Measurements from ENCODE around the gene LRRC73.
"Not testable (repeated sequence)": the region's sequence is repeated elsewhere in the genome, so short reads cannot be mapped to it uniquely, and the experiment has no call there.

LRRC73 gene

GRCh38 chr6:43459535-43459934 lies 50.6 kb downstream of the LRRC73 start:
- no peak for DNase-seq

- DNase-seq = not testable (repeated sequence)
Measured at GRCh38 chr6:43458154-43458553, 52.0 kb downstream of the LRRC73 start.

- DNase-seq = no peak
Measured at GRCh38 chr6:43457643-43458042, 52.5 kb downstream of the LRRC73 start.

All from stimulated activated CD4-positive, alpha-beta T cell treated with anti-CD3 and anti-CD28 coated beads, Interleukin-12 subunit alpha, Interleukin-12 subunit beta, amount 100 ng/mL, for 4 hours (primary cell).